Adrenal gland (tissue), 5 donors: ENCODE measurements around the gene ANXA8.

Experiments used
- POLR2A ChIP-seq, 2 donors: fragments of 450-650 bp; IDR thresholded peaks; one replicate each; pipeline ENCODE4 v1.6.1; 2017; ENCODE audit warnings: antibody characterized with exemption in 2 of 2, mild to moderate bottlenecking in 2 of 2, moderate library complexity in 1 of 2
- TF ChIP-seq, protein P1 (sequence below), 6 experiments: fragments of 450-650 bp in 4 of 6; fragments of 200-600 bp in 2 of 6; sonication (generic) in 1 of 6; IDR thresholded peaks; 1 replicate in 5 of 6; 2 replicates in 1 of 6; pipeline versions ENCODE4 v1.5.1 to v1.8.0; 2016 to 2021; ENCODE audit warnings: antibody characterized with exemption in 6 of 6, mild to moderate bottlenecking in 2 of 6, moderate library complexity in 1 of 6
- donor health status: DM: no; HTN: no; CAD: no.

DNA sequence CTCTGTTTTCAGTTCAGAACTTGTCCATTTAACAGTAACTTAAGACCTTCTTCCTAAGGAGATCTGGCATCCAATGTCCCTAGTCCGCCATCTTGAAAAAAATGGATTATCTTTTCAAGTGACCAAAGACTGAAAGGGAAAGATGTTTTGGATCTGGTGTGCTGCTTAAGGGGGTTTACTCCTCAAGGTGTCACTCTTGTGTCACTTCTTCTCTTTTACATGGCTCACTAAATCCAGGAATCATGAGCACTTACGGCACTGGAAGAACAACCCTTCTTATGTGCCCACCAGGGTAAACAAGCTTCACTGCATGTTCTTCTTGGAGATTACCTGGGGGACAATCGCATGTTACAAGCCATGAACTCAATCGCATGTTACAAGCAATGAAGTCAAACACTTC lies 43.7 kb downstream of the ANXA8 start:
- TF ChIP-seq, protein P1, sequence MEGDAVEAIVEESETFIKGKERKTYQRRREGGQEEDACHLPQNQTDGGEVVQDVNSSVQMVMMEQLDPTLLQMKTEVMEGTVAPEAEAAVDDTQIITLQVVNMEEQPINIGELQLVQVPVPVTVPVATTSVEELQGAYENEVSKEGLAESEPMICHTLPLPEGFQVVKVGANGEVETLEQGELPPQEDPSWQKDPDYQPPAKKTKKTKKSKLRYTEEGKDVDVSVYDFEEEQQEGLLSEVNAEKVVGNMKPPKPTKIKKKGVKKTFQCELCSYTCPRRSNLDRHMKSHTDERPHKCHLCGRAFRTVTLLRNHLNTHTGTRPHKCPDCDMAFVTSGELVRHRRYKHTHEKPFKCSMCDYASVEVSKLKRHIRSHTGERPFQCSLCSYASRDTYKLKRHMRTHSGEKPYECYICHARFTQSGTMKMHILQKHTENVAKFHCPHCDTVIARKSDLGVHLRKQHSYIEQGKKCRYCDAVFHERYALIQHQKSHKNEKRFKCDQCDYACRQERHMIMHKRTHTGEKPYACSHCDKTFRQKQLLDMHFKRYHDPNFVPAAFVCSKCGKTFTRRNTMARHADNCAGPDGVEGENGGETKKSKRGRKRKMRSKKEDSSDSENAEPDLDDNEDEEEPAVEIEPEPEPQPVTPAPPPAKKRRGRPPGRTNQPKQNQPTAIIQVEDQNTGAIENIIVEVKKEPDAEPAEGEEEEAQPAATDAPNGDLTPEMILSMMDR (IDR thresholded peaks at IDR 0.05) = no peak
- no peak for TF ChIP-seq POLR2A (IDR thresholded peaks at IDR 0.05)
